GM21381 (cell line): ENCODE measurements around the gene SLC28A3.

Source experiments
- ATAC-seq: cut with Tn5 transposase; IDR thresholded peaks from one replicate; pipeline ENCODE4 v1.9.1; 2021; ENCODE audit warnings: mild to moderate bottlenecking, moderate library complexity; ENCODE audit not compliant: unreplicated experiment

SLC28A3 gene

DNA sequence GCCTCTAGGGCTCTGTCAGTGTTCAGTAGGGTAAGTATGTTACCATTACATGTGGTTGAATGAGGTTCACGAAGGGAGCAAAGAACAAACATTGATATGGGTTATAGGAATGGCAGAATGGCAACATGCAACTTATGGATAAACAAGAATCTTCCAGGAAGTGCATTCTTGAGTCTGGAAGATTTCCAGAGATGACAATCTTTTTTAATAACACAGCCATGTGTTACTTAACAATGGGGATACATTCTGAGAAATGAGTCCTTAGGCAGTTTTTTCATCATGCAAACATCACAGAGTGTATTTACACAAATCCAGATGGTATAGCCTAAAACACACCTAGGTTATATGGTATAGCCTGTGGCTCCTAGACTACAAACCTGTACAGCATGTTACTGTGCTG lies 9.1 kb upstream of the SLC28A3 start:
- ATAC-seq, result no peak

GRCh38 chr9:84343111-84343521 lies 2.6 kb upstream of the SLC28A3 start:
- no peak for ATAC-seq

DNA sequence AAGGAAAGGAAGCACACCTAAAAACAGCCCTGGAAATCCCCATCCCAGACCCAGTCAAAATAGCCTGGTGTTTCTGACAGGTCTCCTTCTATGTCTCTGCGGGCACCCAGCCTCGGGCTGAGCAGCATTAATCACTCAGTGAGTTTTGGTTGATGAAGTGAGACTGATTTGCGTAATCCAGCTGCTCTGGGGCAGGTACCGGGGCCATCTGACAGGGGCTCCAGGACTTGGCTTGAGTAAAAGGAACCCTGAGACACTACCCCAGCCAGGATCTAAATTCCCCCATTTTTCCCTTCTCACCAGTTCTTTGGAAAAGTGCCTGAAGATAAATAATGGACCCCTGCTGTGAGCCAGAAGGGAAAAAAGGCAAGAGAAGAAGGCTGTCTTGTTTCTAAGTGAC lies 596 bp downstream of the SLC28A3 start:
- no peak for ATAC-seq

DNA sequence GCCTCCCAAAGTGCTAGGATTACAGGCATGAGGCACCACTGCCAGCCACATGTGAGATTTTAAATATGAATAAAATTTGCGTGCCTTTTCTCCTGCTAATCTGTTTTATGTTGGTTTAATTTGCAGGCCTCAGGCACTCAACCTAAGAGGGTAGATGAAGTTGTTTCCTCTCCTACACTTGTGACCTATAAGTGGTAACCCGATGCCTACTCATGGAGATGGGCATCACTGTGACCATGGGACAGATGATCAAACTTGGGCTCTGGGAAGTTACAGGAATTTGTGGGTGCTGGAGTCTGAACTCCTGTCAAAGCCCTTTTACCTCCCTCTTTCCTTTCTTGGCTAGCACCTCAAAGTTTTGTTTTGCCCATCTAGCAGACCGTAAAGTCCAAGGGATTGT lies 1.1 kb downstream of the SLC28A3 start:
- no peak for ATAC-seq

- no peak for ATAC-seq
These were observed 1.8 kb downstream of the SLC28A3 start for GRCh38 chr9:84338792-84339191.

DNA sequence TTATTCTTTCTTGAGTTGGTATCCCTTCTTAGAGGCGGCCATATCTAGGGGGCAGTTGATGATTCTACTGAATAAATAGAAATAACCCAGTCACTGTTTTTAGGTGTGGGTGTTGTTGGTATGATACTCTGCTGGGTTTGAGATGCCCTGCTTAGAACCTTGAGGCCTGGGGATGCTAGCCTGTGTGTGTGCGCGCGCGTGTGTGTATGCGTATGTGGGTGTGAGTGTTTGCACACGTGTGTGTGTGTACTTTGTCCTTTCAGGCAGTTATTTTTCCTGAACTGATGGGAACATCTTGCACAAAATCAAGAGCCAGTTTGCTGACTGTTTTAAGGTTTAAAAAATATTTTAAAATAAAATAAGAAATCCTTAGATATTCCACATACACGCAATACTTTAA lies 3.3 kb downstream of the SLC28A3 start:
- ATAC-seq, result no peak

DNA sequence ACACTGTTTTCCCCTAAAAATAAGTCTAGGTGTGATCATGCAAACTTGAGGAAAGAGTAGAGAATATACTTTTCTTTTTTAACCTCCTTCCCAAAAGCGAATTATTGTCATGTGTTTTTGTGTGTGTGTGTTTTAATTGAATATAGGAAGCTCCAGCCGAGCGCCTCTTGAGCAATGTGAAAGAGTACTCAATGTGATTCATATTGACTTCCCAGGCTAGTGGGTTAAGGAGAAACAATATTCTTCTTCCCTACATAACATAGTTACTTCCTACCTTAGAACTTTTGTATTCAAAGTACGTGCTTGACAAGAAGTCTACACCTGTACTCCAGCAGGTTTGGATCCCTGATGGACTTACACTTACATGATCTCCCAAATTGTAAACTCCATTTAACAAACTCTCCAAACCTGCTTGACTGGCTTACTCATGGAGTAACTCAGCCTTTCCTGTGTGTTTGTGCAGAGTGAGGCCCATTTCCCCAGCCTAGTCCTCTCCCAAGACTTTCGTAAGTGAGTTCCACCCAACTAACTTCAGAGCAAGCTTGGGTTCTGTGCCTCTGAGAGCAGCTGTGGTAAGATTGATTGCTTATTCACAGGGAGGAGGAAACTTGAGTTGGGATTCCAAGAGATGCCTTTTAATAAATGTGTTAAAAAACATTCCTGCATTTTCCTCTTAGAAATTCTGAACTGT lies 9.3 kb downstream of the SLC28A3 start:
- ATAC-seq, result no peak

- no peak for ATAC-seq
These were observed 10.3 kb downstream of the SLC28A3 start for GRCh38 chr9:84330246-84330645.

DNA sequence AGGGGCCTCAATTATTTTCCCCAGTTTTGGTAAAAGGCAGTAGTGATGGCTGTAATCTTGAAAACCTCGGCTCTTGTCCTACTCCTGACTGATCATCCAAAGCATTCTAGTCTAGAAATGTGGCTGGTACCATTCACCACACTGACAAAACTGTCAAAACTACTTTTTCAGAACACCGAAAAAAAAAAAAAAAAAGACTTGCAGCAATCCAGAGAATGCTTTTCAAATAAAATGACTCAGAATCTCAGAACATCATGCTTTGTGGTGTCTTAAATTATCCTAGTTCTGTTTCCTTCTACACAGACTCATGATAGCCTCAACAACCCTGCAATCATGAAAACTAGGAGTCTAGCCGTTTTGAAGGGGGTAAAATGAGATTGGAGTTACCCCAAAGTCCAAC lies 13.4 kb downstream of the SLC28A3 start:
- ATAC-seq, result no peak

GRCh38 chr9:84325347-84325973 lies 15.1 kb downstream of the SLC28A3 start:
- no peak for ATAC-seq

GRCh38 chr9:84324811-84325210 lies 15.7 kb downstream of the SLC28A3 start:
- ATAC-seq, result no peak

DNA sequence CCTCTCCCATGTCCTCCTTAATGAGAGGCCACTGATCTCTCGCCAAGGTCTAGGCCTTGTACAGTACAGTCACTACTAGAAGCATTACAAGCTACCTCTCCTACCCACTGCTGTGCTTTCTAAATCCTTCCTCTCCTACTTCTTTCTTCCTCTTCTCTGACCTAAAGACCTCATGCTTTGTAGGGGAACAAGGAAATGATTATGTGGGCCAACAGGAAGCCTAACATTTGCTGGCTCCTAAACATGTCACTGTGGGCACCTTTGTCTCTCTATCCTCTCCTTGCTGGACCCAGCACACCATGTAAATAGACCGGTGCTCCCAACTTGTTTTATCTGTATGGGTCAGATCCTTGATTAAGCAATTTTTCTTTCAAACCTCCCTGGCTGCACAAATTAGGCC lies 16.7 kb downstream of the SLC28A3 start:
- no peak for ATAC-seq

DNA sequence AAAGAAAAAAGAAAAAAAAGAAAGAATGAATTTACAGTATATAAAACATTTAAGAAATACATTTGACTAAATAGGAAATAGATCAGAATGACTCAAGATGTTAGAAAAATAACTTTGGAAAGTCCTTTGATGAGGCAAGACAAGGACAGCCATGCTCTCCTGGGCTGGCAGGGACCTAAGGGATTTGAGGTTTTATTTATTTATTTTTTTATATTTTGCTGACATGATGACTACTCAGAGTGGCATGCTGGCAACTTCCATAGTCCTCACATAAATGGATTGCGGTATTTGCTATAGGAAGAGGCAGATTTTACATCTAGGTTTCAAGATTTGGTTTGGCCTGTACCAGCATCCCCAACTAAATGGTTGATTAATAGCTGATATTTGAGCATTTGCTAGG lies 17.7 kb downstream of the SLC28A3 start:
- no peak for ATAC-seq

GRCh38 chr9:84320231-84320630 lies 20.3 kb downstream of the SLC28A3 start:
- ATAC-seq, result no peak

- ATAC-seq, result no peak
These were observed 20.9 kb downstream of the SLC28A3 start for GRCh38 chr9:84319632-84320031.

- ATAC-seq, result no peak
These were observed 21.6 kb downstream of the SLC28A3 start for GRCh38 chr9:84318981-84319380.

DNA sequence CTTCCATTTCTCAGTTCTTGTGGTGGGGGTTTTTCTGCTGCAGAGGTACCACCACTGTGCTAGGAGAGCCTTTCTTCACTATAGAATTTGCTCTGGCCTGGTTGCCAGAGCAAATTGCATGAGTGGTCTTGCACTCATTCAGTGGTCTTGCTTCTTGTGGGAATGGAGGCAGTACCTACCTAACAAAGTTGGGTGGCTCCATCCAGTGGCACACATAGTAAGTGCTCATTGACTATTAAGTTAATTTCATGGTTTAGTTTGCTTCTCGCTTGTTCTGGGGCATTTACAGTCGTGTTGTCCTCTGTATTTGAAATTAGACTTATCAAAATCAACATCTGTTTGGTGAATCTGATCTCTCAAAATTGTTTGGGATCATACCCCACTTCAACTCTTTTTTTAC lies 23.0 kb downstream of the SLC28A3 start:
- ATAC-seq, result no peak

DNA sequence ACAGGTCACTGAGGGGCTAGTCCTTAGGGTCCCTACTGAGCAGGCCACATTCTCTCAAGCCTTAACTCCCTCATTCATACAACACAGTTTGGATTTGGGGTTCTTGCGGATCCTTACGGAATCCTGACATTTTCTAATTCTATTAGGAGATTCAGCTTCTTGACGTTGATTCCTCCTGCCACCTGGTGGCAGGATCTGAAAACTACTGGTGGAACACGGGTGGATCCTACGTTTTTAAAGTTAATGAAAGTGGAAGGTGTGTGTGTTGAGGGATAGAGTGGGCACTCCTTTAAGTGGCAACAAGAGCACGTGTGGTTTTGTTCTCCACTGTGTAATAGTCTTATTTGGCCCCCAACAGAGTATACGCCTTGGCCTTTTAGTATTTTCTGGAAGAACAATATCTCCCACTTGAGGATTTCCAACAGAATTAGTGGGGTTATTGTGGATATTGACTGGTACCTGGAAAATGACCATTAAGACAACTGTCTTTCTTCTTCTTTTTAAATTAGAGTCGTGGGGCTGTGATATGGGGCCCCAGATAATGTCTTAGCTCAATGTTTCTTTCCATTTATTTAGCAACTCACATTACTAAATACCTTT lies 25.2 kb downstream of the SLC28A3 start:
- peak; percentile 58 for ATAC-seq

GRCh38 chr9:84314306-84314705 lies 26.3 kb downstream of the SLC28A3 start:
- ATAC-seq, result no peak

DNA sequence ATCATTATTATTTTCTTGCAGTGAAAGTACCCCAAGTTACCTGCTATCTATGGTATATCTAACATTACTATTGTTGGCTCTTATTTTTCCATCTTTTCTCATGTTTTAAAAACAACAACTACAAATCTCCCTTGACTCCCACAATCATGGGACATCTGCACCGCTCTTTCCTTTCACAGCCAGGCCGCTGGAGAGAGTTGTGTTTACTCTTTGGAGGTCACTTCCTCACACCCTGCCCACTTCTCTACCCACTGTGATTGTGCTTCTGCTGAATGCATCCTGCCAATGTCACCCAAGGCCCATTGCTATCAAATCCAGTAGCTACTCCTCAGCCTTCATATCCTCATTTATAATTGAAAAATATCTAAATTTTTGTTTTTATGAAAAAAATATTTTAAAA lies 29.7 kb downstream of the SLC28A3 start:
- no peak for ATAC-seq

DNA sequence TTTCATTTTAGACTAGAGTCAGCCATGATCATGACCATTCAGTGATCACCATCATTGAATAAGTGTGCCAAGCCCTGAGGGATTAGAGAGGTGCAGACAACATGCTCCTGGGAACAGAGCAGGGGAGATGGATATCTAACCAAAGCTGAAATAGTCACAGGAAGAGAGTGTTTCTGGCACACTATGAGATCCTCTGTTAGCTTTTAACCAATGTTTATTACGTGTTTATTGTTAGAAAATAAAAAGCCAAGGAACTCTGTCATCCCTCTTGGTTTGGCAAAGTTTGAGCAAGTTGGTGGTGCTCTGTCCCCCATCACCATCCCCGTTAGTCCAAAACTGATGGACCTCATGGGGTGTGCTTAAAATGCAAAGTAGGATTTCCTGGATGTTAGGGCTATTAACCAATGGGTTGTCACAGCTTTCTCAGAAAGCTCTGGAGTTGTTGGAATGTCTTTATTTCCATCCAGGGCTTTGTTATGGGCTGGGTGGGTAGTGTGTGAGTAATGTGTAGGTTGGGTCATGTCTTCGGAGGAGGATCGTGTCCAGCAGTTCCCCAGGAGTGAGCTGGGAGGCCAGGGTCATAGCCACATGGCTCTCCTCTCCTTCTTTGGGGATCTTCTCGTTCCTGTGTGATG lies 34.9 kb downstream of the SLC28A3 start:
- ATAC-seq, result no peak

DNA sequence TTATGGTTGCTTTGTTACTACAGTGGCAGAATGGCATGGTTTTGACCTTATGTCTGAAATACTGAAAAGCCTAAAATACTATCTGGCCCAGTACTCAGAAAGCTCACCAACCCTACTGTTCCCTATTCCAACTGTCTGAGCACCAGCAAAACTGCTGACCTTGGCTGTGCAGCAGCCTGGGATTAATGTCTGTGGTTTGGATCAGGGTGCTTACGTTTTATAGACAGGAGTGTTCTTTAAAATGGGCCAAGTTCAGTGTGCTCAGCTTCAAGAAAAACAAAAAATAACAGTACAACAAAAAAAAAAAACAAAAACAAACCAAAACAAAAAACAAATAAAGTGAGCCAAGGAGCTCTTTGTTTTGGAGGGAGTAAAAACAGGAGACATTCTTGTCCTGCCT lies 36.4 kb downstream of the SLC28A3 start:
- no peak for ATAC-seq
